ENCODE data around the gene SNN. TPM values are rescaled to one million over a fixed set of nuclear protein-coding genes. Genes with fewer than 3 reads are reported as not detected.

SNN gene
- total and polyA plus RNA-seq, 2 of the 8 experiments (the other 6 are each of a cell fraction or from before 2014, with no cell fraction given): 37.4 to 66.9 TPM

DNA sequence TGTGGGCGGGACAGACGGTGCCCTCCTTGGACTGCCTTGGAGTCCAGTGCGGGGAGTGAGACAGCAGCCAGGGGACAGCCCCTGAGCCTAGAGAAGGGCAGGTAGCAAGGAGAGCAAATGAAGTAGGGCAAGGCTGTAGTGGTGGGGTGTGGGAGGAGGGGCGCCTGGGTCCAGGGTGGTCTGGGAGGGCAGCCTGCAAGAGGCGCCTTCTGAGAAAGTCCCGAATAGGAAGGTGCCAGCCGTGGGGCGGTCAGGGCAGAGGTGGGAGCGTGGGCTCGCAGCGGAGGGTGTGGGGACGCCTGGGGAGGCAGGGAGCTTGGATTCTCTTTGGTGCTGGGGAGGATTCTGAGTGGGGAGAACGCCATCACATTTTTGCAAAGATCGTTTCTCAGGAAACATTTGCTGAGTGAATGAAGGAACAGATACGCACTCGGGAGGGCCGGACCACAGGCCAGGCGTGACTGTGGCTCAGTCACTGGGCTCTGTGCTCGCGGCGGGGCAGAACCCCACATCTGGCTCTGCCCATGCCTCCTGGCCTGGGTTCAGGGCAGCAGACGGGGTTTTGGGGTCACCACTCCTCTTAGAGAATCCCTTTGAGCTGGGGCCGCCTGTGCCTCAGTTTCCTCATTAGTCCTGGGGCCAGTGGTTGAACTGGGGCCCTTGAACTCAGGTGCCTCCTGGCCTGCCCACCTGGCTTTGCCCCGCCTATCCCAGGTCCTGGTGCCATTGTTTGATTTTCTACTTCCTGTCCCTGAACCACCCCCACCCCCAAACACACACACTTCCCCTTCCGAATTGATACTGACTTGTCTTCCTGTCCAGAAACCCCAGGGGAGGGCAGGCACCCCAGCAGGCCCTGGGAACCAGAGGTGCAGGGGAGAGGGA is 4.2 kb downstream of the SNN start (continued):
- TF ChIP-seq E2F6 (IDR thresholded peaks at IDR 0.05) (no peak), CBX8 (IDR thresholded peaks at IDR 0.05; ENCODE audit: borderline replicate concordance, low read depth, low read length) (no peak), HDAC2 (IDR thresholded peaks at IDR 0.05; ENCODE audit: borderline replicate concordance in 1 of 2, low read depth in 2 of 2, low read length in 2 of 2) (no peak), ZNF274 (IDR thresholded peaks at IDR 0.05; ENCODE audit: borderline replicate concordance, extremely low read depth, low read length) (no peak), NANOG (IDR thresholded peaks at IDR 0.05; ENCODE audit: insufficient read depth, low read depth, low read length, poor library complexity, severe bottlenecking) (no peak), FOSL1 (IDR thresholded peaks at IDR 0.05; ENCODE audit: insufficient read depth, low read depth, low read length) (no peak)
